HepG2 (cell line): ENCODE results near the gene NOA1. TPM values are rescaled to one million over a fixed set of nuclear protein-coding genes. Genes with fewer than 3 reads are reported as not detected.
A peak's percentile ranks its signal among the peaks of the same experiment; 100 is the strongest.

ENCODE experiments used
- AHR ChIP-seq: IDR thresholded peaks from 2 replicates; pipeline ENCODE4 v1.6.1; 2018; ENCODE audit warnings: missing genetic modification reagents, missing compliant biosample characterization
- MYNN ChIP-seq: sonication (generic); formaldehyde crosslinking; IDR thresholded peaks from 2 replicates; pipeline ENCODE4 v1.4.0; 2020; ENCODE audit warnings: mild to moderate bottlenecking, low read depth, missing genetic modification reagents
- NCOA1 ChIP-seq: sonication (generic); formaldehyde crosslinking; IDR thresholded peaks from 2 replicates; pipeline ENCODE4 v1.9.0; 2021; ENCODE audit warnings: missing genetic modification reagents
- RARG ChIP-seq: sonication (generic); formaldehyde crosslinking; IDR thresholded peaks from 2 replicates; pipeline ENCODE4 v1.4.0; 2020; ENCODE audit warnings: low read depth, mild to moderate bottlenecking, missing genetic modification reagents
- SMARCE1 ChIP-seq: fragments of 450-650 bp; IDR thresholded peaks from 2 replicates; pipeline ENCODE4 v1.6.1; 2017; ENCODE audit warnings: borderline replicate concordance
- TSC22D2 ChIP-seq: sonication (generic); formaldehyde crosslinking; IDR thresholded peaks from 2 replicates; pipeline ENCODE4 v1.5.1; 2020; ENCODE audit warnings: missing genetic modification reagents, mild to moderate bottlenecking, borderline replicate concordance
- ZKSCAN1 ChIP-seq: fragments of 150-350 bp; IDR thresholded peaks from 2 replicates; pipeline ENCODE4 v1.6.1; 2014; ENCODE audit warnings: low read length
- ZNF10 ChIP-seq: sonication (generic); formaldehyde crosslinking; IDR thresholded peaks from 2 replicates; pipeline ENCODE4 v1.4.0; 2020; ENCODE audit warnings: mild to moderate bottlenecking, low read depth, missing genetic modification reagents, borderline replicate concordance
- ZNF274 ChIP-seq: sonication (generic); formaldehyde crosslinking; IDR thresholded peaks from 2 replicates; pipeline ENCODE4 v1.5.1; 2020; ENCODE audit warnings: mild to moderate bottlenecking, missing genetic modification reagents
- ZNF317 ChIP-seq: sonication (generic); formaldehyde crosslinking; IDR thresholded peaks from 2 replicates; pipeline ENCODE4 v1.5.0; 2020; ENCODE audit warnings: mild to moderate bottlenecking, missing genetic modification reagents
- ZNF83 ChIP-seq: sonication (generic); formaldehyde crosslinking; IDR thresholded peaks from 2 replicates; pipeline ENCODE4 v1.4.0; 2020; ENCODE audit warnings: missing genetic modification reagents, mild to moderate bottlenecking, borderline replicate concordance
- polyA plus RNA-seq, 8 experiments: library from polyadenylated mRNA; depleted of rRNA in 3 of 8; stranded (reverse) in 7 of 8; unstranded in 1 of 8; fragments of >200 nt; fragmentation: Illumina TruSeq in 4 of 8; extraction: Trizol in 4 of 8; gene quantifications; 2 replicates each; pipeline versions ENCODE4 v1.2.1 to v1.2.3, GENCODE V29; 2011 to 2016; ENCODE audit warnings: low read depth in 4 of 8, missing spikeins in 1 of 8, mixed read lengths in 1 of 8; ENCODE audit not compliant: insufficient read depth in 1 of 8
- total RNA-seq, 5 experiments: library from RNA; depleted of rRNA; stranded (reverse); fragments of >200 nt; fragmentation: Illumina TruSeq; extraction: Trizol; gene quantifications; 2 replicates each; pipeline ENCODE4 v1.2.3, GENCODE V29; 2016; ENCODE audit warnings: low read depth in 1 of 5
- TF ChIP-seq, protein P1 (sequence below): sonication (generic); formaldehyde crosslinking; IDR thresholded peaks from 2 replicates; pipeline ENCODE4 v1.5.1; 2020; ENCODE audit warnings: missing genetic modification reagents, mild to moderate bottlenecking, borderline replicate concordance
- TF ChIP-seq, protein P2 (sequence below): fragments of 450-650 bp; IDR thresholded peaks from 2 replicates; pipeline ENCODE4 v1.6.1; 2017; ENCODE audit warnings: mild to moderate bottlenecking
- TF ChIP-seq, protein P3 (sequence below), 2 experiments: sonication (generic) in 1 of 2; formaldehyde crosslinking in 1 of 2; IDR thresholded peaks; 2 replicates each; pipeline versions ENCODE4 v1.6.1 to v1.9.0; 2014 to 2022; ENCODE audit warnings: antibody characterized with exemption in 1 of 2, borderline replicate concordance in 1 of 2, inconsistent platforms in 1 of 2, low read depth in 1 of 2, missing genetic modification reagents in 1 of 2
- TF ChIP-seq, protein P4 (sequence below): sonication (generic); formaldehyde crosslinking; IDR thresholded peaks from 2 replicates; pipeline ENCODE4 v1.5.0; 2020; ENCODE audit warnings: mild to moderate bottlenecking, missing genetic modification reagents

NOA1 gene
- total and polyA plus RNA-seq, 2 of the 13 experiments (the other 11 are each of a cell fraction or from before 2014, with no cell fraction given): 17.3 to 19.0 TPM

DNA sequence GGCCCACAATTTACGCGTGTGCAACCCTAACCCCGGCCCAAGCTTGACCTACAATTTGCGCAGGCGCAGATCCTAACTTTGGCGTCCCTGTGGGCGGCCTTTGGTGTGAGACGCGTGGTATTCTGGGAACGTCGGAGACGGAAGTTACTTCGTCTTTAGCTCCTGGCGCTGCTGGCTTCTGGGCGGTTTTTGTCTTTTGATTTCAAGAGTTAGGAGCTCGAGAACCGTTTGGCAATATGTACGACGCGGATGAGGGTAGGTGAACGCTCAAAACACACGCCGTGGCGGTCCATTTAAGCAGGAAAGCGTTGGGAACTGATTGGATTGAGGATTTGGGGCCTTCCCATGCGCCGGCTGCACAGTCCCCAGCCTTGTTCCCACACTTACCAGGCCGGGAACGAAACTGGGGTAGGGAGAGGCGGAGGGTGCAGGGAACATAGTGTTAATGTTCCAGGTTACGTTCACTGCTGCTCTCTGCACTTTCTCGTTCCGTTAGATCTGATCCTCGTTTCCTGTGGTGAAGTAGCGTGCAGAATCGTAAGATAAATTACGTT, 1.4 kb upstream of the NOA1 start, which contains the start of gene POLR2B (continued):
- no peak for TF ChIP-seq MYNN (CRISPR knock-in tag)
- no peak for TF ChIP-seq RARG (CRISPR knock-in tag)
- no peak for TF ChIP-seq ZNF10 (CRISPR knock-in tag)
- TF ChIP-seq, protein P1, sequence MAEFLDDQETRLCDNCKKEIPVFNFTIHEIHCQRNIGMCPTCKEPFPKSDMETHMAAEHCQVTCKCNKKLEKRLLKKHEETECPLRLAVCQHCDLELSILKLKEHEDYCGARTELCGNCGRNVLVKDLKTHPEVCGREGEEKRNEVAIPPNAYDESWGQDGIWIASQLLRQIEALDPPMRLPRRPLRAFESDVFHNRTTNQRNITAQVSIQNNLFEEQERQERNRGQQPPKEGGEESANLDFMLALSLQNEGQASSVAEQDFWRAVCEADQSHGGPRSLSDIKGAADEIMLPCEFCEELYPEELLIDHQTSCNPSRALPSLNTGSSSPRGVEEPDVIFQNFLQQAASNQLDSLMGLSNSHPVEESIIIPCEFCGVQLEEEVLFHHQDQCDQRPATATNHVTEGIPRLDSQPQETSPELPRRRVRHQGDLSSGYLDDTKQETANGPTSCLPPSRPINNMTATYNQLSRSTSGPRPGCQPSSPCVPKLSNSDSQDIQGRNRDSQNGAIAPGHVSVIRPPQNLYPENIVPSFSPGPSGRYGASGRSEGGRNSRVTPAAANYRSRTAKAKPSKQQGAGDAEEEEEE: no peak
- TF ChIP-seq, protein P2, sequence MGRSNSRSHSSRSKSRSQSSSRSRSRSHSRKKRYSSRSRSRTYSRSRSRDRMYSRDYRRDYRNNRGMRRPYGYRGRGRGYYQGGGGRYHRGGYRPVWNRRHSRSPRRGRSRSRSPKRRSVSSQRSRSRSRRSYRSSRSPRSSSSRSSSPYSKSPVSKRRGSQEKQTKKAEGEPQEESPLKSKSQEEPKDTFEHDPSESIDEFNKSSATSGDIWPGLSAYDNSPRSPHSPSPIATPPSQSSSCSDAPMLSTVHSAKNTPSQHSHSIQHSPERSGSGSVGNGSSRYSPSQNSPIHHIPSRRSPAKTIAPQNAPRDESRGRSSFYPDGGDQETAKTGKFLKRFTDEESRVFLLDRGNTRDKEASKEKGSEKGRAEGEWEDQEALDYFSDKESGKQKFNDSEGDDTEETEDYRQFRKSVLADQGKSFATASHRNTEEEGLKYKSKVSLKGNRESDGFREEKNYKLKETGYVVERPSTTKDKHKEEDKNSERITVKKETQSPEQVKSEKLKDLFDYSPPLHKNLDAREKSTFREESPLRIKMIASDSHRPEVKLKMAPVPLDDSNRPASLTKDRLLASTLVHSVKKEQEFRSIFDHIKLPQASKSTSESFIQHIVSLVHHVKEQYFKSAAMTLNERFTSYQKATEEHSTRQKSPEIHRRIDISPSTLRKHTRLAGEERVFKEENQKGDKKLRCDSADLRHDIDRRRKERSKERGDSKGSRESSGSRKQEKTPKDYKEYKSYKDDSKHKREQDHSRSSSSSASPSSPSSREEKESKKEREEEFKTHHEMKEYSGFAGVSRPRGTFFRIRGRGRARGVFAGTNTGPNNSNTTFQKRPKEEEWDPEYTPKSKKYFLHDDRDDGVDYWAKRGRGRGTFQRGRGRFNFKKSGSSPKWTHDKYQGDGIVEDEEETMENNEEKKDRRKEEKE: no peak
- TF ChIP-seq ZNF274 (CRISPR knock-in tag): peak; percentile 85
- TF ChIP-seq, protein P3, sequence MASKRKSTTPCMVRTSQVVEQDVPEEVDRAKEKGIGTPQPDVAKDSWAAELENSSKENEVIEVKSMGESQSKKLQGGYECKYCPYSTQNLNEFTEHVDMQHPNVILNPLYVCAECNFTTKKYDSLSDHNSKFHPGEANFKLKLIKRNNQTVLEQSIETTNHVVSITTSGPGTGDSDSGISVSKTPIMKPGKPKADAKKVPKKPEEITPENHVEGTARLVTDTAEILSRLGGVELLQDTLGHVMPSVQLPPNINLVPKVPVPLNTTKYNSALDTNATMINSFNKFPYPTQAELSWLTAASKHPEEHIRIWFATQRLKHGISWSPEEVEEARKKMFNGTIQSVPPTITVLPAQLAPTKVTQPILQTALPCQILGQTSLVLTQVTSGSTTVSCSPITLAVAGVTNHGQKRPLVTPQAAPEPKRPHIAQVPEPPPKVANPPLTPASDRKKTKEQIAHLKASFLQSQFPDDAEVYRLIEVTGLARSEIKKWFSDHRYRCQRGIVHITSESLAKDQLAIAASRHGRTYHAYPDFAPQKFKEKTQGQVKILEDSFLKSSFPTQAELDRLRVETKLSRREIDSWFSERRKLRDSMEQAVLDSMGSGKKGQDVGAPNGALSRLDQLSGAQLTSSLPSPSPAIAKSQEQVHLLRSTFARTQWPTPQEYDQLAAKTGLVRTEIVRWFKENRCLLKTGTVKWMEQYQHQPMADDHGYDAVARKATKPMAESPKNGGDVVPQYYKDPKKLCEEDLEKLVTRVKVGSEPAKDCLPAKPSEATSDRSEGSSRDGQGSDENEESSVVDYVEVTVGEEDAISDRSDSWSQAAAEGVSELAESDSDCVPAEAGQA (IDR thresholded peaks at IDR 0.05; ENCODE audit: low read depth): no peak; the same call in 1 of the 2 replicates
- TF ChIP-seq, protein P3 (CRISPR knock-in tag; IDR thresholded peaks at IDR 0.05; ENCODE audit: borderline replicate concordance): no peak
- TF ChIP-seq SMARCE1: no peak
- TF ChIP-seq TSC22D2: 0 out of 2 replicates have a peak, but pooled peaks have one; percentile 51
- TF ChIP-seq ZNF317 (CRISPR knock-in tag): peak; percentile 60; the same call in 1 of the 2 replicates
- TF ChIP-seq AHR: no peak
- TF ChIP-seq, protein P4, sequence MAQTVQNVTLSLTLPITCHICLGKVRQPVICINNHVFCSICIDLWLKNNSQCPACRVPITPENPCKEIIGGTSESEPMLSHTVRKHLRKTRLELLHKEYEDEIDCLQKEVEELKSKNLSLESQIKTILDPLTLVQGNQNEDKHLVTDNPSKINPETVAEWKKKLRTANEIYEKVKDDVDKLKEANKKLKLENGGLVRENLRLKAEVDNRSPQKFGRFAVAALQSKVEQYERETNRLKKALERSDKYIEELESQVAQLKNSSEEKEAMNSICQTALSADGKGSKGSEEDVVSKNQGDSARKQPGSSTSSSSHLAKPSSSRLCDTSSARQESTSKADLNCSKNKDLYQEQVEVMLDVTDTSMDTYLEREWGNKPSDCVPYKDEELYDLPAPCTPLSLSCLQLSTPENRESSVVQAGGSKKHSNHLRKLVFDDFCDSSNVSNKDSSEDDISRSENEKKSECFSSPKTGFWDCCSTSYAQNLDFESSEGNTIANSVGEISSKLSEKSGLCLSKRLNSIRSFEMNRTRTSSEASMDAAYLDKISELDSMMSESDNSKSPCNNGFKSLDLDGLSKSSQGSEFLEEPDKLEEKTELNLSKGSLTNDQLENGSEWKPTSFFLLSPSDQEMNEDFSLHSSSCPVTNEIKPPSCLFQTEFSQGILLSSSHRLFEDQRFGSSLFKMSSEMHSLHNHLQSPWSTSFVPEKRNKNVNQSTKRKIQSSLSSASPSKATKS (CRISPR knock-in tag): 0 out of 2 replicates have a peak, but pooled peaks have one; percentile 76
- no peak for TF ChIP-seq NCOA1 (CRISPR knock-in tag)
- no peak for TF ChIP-seq ZKSCAN1
- TF ChIP-seq ZNF83 (CRISPR knock-in tag): no peak
